ENCODE measurements around the gene CCS. TPM values are rescaled to one million over a fixed set of nuclear protein-coding genes. Genes with fewer than 3 reads are reported as not detected.

The CCS gene
- total and polyA plus RNA-seq, 8 donors, result 19.3 to 131 (median 59.1) TPM

- Histone ChIP-seq H3K36me3 (no peaks in the 10 kb centered on the region), H3K4me3 (no peak overlapping the region), H3K27me3 (peaks cover 0 to 4% (median 0%) of the 10 kb centered on the region in 3 donors), H3K9me3 (no peaks in the 10 kb centered on the region), H3K4me1 (peaks cover 17 to 30% (median 29%) of the 10 kb centered on the region in 4 donors), H3K27ac (no peak overlapping the region)
- intact Hi-C loops (cut with DNase I; ENCODE audit: low total_unique reads), result no loop called here
- TF ChIP-seq EP300 (IDR thresholded peaks at IDR 0.05) (no peak), POLR2AphosphoS5 (IDR thresholded peaks at IDR 0.05) (no peak), POLR2A (IDR thresholded peaks at IDR 0.05) (no peak)
- TF ChIP-seq, protein P1, sequence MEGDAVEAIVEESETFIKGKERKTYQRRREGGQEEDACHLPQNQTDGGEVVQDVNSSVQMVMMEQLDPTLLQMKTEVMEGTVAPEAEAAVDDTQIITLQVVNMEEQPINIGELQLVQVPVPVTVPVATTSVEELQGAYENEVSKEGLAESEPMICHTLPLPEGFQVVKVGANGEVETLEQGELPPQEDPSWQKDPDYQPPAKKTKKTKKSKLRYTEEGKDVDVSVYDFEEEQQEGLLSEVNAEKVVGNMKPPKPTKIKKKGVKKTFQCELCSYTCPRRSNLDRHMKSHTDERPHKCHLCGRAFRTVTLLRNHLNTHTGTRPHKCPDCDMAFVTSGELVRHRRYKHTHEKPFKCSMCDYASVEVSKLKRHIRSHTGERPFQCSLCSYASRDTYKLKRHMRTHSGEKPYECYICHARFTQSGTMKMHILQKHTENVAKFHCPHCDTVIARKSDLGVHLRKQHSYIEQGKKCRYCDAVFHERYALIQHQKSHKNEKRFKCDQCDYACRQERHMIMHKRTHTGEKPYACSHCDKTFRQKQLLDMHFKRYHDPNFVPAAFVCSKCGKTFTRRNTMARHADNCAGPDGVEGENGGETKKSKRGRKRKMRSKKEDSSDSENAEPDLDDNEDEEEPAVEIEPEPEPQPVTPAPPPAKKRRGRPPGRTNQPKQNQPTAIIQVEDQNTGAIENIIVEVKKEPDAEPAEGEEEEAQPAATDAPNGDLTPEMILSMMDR (IDR thresholded peaks at IDR 0.05), result no peak
- WGBS, 5 donors, result 50 to 58% (median 52%) methylated on average over 16 of the region's 16 CpGs
- DNase-seq, result no peak
Measured at GRCh38 chr11:66548774-66549630, 44.0 kb upstream of the CCS start.

GRCh38 chr11:66549696-66550095, 43.3 kb upstream of the CCS start:
- TF ChIP-seq POLR2AphosphoS5 (IDR thresholded peaks at IDR 0.05), result no peak
- TF ChIP-seq POLR2A (IDR thresholded peaks at IDR 0.05), result no peak
- no peak for TF ChIP-seq EP300 (IDR thresholded peaks at IDR 0.05)
- TF ChIP-seq, protein P1 (IDR thresholded peaks at IDR 0.05), result no peak
- Histone ChIP-seq H3K36me3 (no peaks in the 10 kb centered on the region), H3K9me3 (no peaks in the 10 kb centered on the region), H3K4me3 (no peak overlapping the region), H3K27me3 (peaks cover 0 to 4% (median 0%) of the 10 kb centered on the region in 3 donors), H3K27ac (no peak overlapping the region), H3K4me1 (peaks cover 17 to 24% (median 22%) of the 10 kb centered on the region in 4 donors)
- intact Hi-C loops (cut with DNase I; ENCODE audit: low total_unique reads), result no loop called here
- DNase-seq, result no peak
- WGBS, 5 donors, result 82 to 97% (median 94%) methylated on average over 3 of the region's 3 CpGs

- no peaks in the 10 kb centered on the region for H3K9me3 ChIP-seq
- WGBS, 5 donors, result 79 to 91% (median 85%) methylated on average over 4 of the region's 4 CpGs
Measured at GRCh38 chr11:66550887-66551286, 42.1 kb upstream of the CCS start.

GRCh38 chr11:66554602-66555001, 38.4 kb upstream of the CCS start:
- no peak for DNase-seq
- no peaks in the 10 kb centered on the region for H3K9me3 ChIP-seq
- H3K4me1 ChIP-seq, result peaks cover 9 to 11% (median 10%) of the 10 kb centered on the region in 4 donors
- H3K4me3 ChIP-seq, result no peak overlapping the region
- H3K27ac ChIP-seq, result no peak overlapping the region
- H3K36me3 ChIP-seq, result no peaks in the 10 kb centered on the region
- TF ChIP-seq, protein P1 (IDR thresholded peaks at IDR 0.05), result no peak
- TF ChIP-seq EP300 (IDR thresholded peaks at IDR 0.05), result no peak
- no peak for TF ChIP-seq POLR2AphosphoS5 (IDR thresholded peaks at IDR 0.05)
- TF ChIP-seq POLR2A (IDR thresholded peaks at IDR 0.05), result no peak
- intact Hi-C loops (cut with DNase I; ENCODE audit: low total_unique reads), result no loop called here
- 76 to 85% (median 82%) methylated on average over 5 of the region's 5 CpGs for WGBS, 5 donors
- H3K27me3 ChIP-seq, result peaks cover 0 to 21% (median 18%) of the 10 kb centered on the region in 3 donors

More at GRCh38 chr11:66550887-66551286, 42.1 kb upstream of the CCS start:
- H3K27ac ChIP-seq, result no peak overlapping the region
- H3K4me1 ChIP-seq, result peaks cover 9 to 13% (median 12%) of the 10 kb centered on the region in 4 donors
- H3K36me3 ChIP-seq, result no peaks in the 10 kb centered on the region
- DNase-seq, result no peak
- intact Hi-C loops (cut with DNase I; ENCODE audit: low total_unique reads), result no loop called here
- H3K4me3 ChIP-seq, result no peak overlapping the region
- peaks cover 0 to 4% (median 0%) of the 10 kb centered on the region in 3 donors for H3K27me3 ChIP-seq
- no peak for TF ChIP-seq EP300 (IDR thresholded peaks at IDR 0.05)
- TF ChIP-seq POLR2AphosphoS5 (IDR thresholded peaks at IDR 0.05), result no peak
